T-cell (primary cell): ENCODE data around the gene ZBTB5. TPM values are rescaled to one million over a fixed set of nuclear protein-coding genes. Genes with fewer than 3 reads are reported as not detected.
"Not testable (repeated sequence)": the region's sequence is repeated elsewhere in the genome, so short reads cannot be mapped to it uniquely, and the experiment has no call there.

Experiments
- ATAC-seq, 4 experiments: fragments of 200-7000 bp in 3 of 4; fragments of 150-1000 bp in 1 of 4; cut with Tn5 transposase; replicated peaks in 1 of 4; 1 replicate in 3 of 4; 2 replicates in 1 of 4; pipeline ENCODE4 v1.10.0; 2021; ENCODE audit warnings: moderate library complexity in 3 of 4, mild to moderate bottlenecking in 2 of 4, moderate number of reproducible peaks in 1 of 4
- CTCF ChIA-PET, 2 donors: fragments of 300-600 bp; sonication (Branson Sonifier 250); formaldehyde crosslinking; loops; one replicate each; lab custom pipeline; 2022; ENCODE audit warnings: antibody characterized with exemption in 2 of 2; lab: Charles Lee
- POLR2A ChIA-PET, 2 donors: fragments of 300-600 bp; sonication (Branson Sonifier 250); formaldehyde crosslinking; loops; one replicate each; lab custom pipeline; 2022; ENCODE audit warnings: antibody characterized with exemption in 2 of 2; lab: Charles Lee
- DNase-seq, 35 experiments: peaks; one replicate each; pipeline versions ENCODE4 v3.0.0 to v3.0.0-alpha.2; 2013 to 2023
- H3K27ac ChIP-seq: one replicate; pipeline ENCODE4 v1.5.1; 2013; ENCODE audit warnings: low read length
- H3K27me3 ChIP-seq, 2 experiments: replicated peaks in 1 of 2; 1 replicate in 1 of 2; 2 replicates in 1 of 2; pipeline versions ENCODE4 v1.6.1 to v1.7.0; 2013; ENCODE audit warnings: low read length in 1 of 2, mixed read lengths in 1 of 2; ENCODE audit not compliant: control insufficient read depth in 2 of 2, insufficient read depth in 2 of 2; ENCODE audit errors: extremely low read depth in 1 of 2
- H3K36me3 ChIP-seq, 2 donors: 1 replicate in 1 of 2; 2 replicates in 1 of 2; pipeline versions ENCODE4 v1.6.1 to v1.7.0; 2013; ENCODE audit warnings: low read length in 1 of 2; ENCODE audit not compliant: control insufficient read depth in 2 of 2, insufficient read depth in 1 of 2; ENCODE audit errors: extremely low read depth in 1 of 2
- H3K4me1 ChIP-seq, 2 experiments: 1 replicate in 1 of 2; 2 replicates in 1 of 2; pipeline versions ENCODE4 v1.6.1 to v1.7.0; 2013; ENCODE audit warnings: low read length in 2 of 2, mixed read lengths in 1 of 2; ENCODE audit not compliant: insufficient read depth in 2 of 2, control insufficient read depth in 1 of 2; ENCODE audit errors: extremely low read depth in 1 of 2
- H3K4me3 ChIP-seq, 2 donors: 1 replicate in 1 of 2; 2 replicates in 1 of 2; pipeline versions ENCODE4 v1.5.1 to v1.7.0; 2013; ENCODE audit warnings: mild to moderate bottlenecking in 2 of 2, low read length in 1 of 2, moderate library complexity in 1 of 2; ENCODE audit not compliant: control insufficient read depth in 1 of 2; ENCODE audit errors: extremely low read depth in 1 of 2
- H3K9me3 ChIP-seq: 2 replicates; pipeline ENCODE4 v1.7.0; 2013
- H3K27ac Mint-ChIP-seq, 2 donors: one replicate each; pipeline ENCODE4 v1.8.0; 2020 to 2021; ENCODE audit warnings: mild to moderate bottlenecking in 2 of 2, mixed read lengths in 2 of 2
- H3K27me3 Mint-ChIP-seq, 2 donors: one replicate each; pipeline ENCODE4 v1.8.0; 2021 to 2022; ENCODE audit warnings: mixed read lengths in 2 of 2
- H3K36me3 Mint-ChIP-seq: one replicate; pipeline ENCODE4 v1.8.0; 2021; ENCODE audit warnings: mixed read lengths
- H3K4me1 Mint-ChIP-seq, 3 donors: one replicate each; pipeline ENCODE4 v1.8.0; 2020 to 2022; ENCODE audit warnings: mixed read lengths in 3 of 3, mild to moderate bottlenecking in 1 of 3
- H3K4me3 Mint-ChIP-seq, 3 donors: one replicate each; pipeline ENCODE4 v1.8.0; 2020 to 2022; ENCODE audit warnings: mild to moderate bottlenecking in 3 of 3, mixed read lengths in 3 of 3, moderate library complexity in 3 of 3
- H3K9me3 Mint-ChIP-seq, 3 donors: one replicate each; pipeline ENCODE4 v1.8.0; 2020 to 2022; ENCODE audit warnings: mixed read lengths in 3 of 3
- WGBS: methylation state at CpG from one replicate; pipeline ENCODE4 v1.1.5; 2013; ENCODE audit warnings: missing lambda C conversion rate; ENCODE audit not compliant: insufficient coverage; 5-methylcytosine and 5-hydroxymethylcytosine counted together
- total RNA-seq, 35 experiments: library from RNA in 6 of 35; stranded (reverse) in 6 of 35; fragments of 120-200 nt in 1 of 35; gene quantifications; one replicate each; pipeline versions ENCODE4 v1.2.1 to v1.2.4 and lab custom pipeline; 2013 to 2026

The ZBTB5 gene
- total RNA-seq, 5 donors from 2014 or later (not counting 1 experiment from before 2014, with no cell fraction given), result 12.5 to 14.3 (median 13.3) TPM

- peaks cover 0 to 9% of the 10 kb centered on the region in 2 experiments for H3K4me1 ChIP-seq
- no peak overlapping the region for H3K4me3 ChIP-seq
- no peaks in the 10 kb centered on the region for H3K9me3 Mint-ChIP-seq
- peaks cover 10 to 11% (median 10%) of the 10 kb centered on the region in 3 donors for H3K4me1 Mint-ChIP-seq
- no peak for ATAC-seq
- ChIA-PET CTCF (interaction anchor here (0.6 to 1.3 kb wide), 3 partner anchors 15 to 63 kb away, joined by 3 read pairs; partner anchors contain the start of gene ZBTB5 (in 1 of the 2)), POLR2A (no interaction called here)
- H3K27me3 Mint-ChIP-seq, result peaks cover 26 to 29% of the 10 kb centered on the region in 2 donors
- H3K27ac ChIP-seq, result no peak overlapping the region
- H3K4me3 Mint-ChIP-seq, result no peak overlapping the region
- no peaks in the 10 kb centered on the region for H3K36me3 Mint-ChIP-seq
- H3K27ac Mint-ChIP-seq, result no peak overlapping the region
- no peaks in the 10 kb centered on the region for H3K9me3 ChIP-seq
- no peak for DNase-seq
- no peaks in the 10 kb centered on the region for H3K36me3 ChIP-seq
- H3K27me3 ChIP-seq, result peaks cover 2 to 21% of the 10 kb centered on the region in 2 experiments
- 80% methylated on average over 1 of the region's 3 CpGs for WGBS
These were observed 15.5 kb upstream of the ZBTB5 start for GRCh38 chr9:37480759-37481158.

GRCh38 chr9:37477987-37478619 is 12.9 kb upstream of the ZBTB5 start:
- ATAC-seq, H3K4me3 Mint-ChIP-seq, H3K9me3 Mint-ChIP-seq, H3K4me3 ChIP-seq, CTCF ChIA-PET, H3K9me3 ChIP-seq, H3K27ac Mint-ChIP-seq, H3K36me3 Mint-ChIP-seq, DNase-seq, H3K4me1 ChIP-seq, H3K36me3 ChIP-seq, H3K4me1 Mint-ChIP-seq, H3K27ac ChIP-seq: not testable (repeated sequence)
- peaks cover 2 to 21% of the 10 kb centered on the region in 2 experiments for H3K27me3 ChIP-seq
- POLR2A ChIA-PET, result interaction anchor here in 1 of 2 donors (0.5 kb wide), 1 partner anchor 10 kb away, joined by 3 read pairs; no protein-coding TSS in a partner anchor
- no CpG with 5 or more reads among the region's 5 CpGs for WGBS
- H3K27me3 Mint-ChIP-seq, result peaks cover 26 to 29% of the 10 kb centered on the region in 2 donors

- 97% methylated on average over 3 of the region's 4 CpGs for WGBS
- H3K27ac Mint-ChIP-seq, H3K9me3 Mint-ChIP-seq, H3K4me1 ChIP-seq, H3K9me3 ChIP-seq, DNase-seq, H3K27ac ChIP-seq, CTCF ChIA-PET, H3K4me3 Mint-ChIP-seq, H3K36me3 Mint-ChIP-seq, ATAC-seq, H3K4me3 ChIP-seq, H3K36me3 ChIP-seq, H3K4me1 Mint-ChIP-seq: not testable (repeated sequence)
- peaks cover 2 to 21% of the 10 kb centered on the region in 2 experiments for H3K27me3 ChIP-seq
- POLR2A ChIA-PET, result interaction anchor here (0.5 to 0.6 kb wide), 2 partner anchors 10 to 28 kb away, joined by 3 read pairs; no protein-coding TSS in a partner anchor
- H3K27me3 Mint-ChIP-seq, result peaks cover 26 to 29% of the 10 kb centered on the region in 2 donors
These were observed 12.2 kb upstream of the ZBTB5 start for GRCh38 chr9:37477443-37477842.

- 75% methylated on average over 9 of the region's 11 CpGs for WGBS
- H3K36me3 ChIP-seq, result no peaks in the 10 kb centered on the region
- Mint-ChIP-seq H3K27ac (peak overlapping the region in 1 of 2 donors; percentile 11), H3K9me3 (peaks cover 0 to 5% (median 0%) of the 10 kb centered on the region in 3 donors), H3K36me3 (peaks cover 4% of the 10 kb centered on the region), H3K4me1 (peaks cover 6% of the 10 kb centered on the region in 3 donors), H3K27me3 (peaks cover 26 to 29% of the 10 kb centered on the region in 2 donors), H3K4me3 (no peak overlapping the region)
- POLR2A ChIA-PET, result interaction anchor here in 1 of 2 donors (0.6 kb wide), 1 partner anchor 27 kb away, joined by 3 read pairs; no protein-coding TSS in a partner anchor
- H3K9me3 ChIP-seq, result peaks cover 2% of the 10 kb centered on the region
- H3K27me3 ChIP-seq, result peaks cover 2 to 17% of the 10 kb centered on the region in 2 experiments
- no peak for ATAC-seq
- H3K4me3 ChIP-seq, result no peak overlapping the region
- H3K27ac ChIP-seq, result no peak overlapping the region
- peaks cover 0 to under 1% of the 10 kb centered on the region in 2 experiments for H3K4me1 ChIP-seq
- no peak for DNase-seq
- CTCF ChIA-PET, result no interaction called here
These were observed 11.7 kb upstream of the ZBTB5 start for GRCh38 chr9:37476930-37477329.

- Mint-ChIP-seq H3K36me3 (peaks cover 4% of the 10 kb centered on the region), H3K4me1 (peaks cover 12 to 15% (median 13%) of the 10 kb centered on the region in 3 donors), H3K4me3 (no peak overlapping the region), H3K27ac (no peak overlapping the region), H3K9me3 (peaks cover 0 to 5% (median 0%) of the 10 kb centered on the region in 3 donors), H3K27me3 (peaks cover 16 to 18% of the 10 kb centered on the region in 2 donors)
- Histone ChIP-seq H3K4me3 (no peak overlapping the region), H3K4me1 (peaks cover 0 to 4% of the 10 kb centered on the region in 2 experiments), H3K36me3 (no peaks in the 10 kb centered on the region), H3K27me3 (peaks cover 2 to 12% of the 10 kb centered on the region in 2 experiments), H3K27ac (no peak overlapping the region), H3K9me3 (peaks cover 2% of the 10 kb centered on the region)
- POLR2A ChIA-PET, result no interaction called here
- CTCF ChIA-PET, result no interaction called here
- ATAC-seq (no peak), DNase-seq (no peak)
- no CpG with 5 or more reads among the region's 3 CpGs for WGBS
These were observed 9.2 kb upstream of the ZBTB5 start for GRCh38 chr9:37474438-37474837.

GRCh38 chr9:37473982-37474381 is 8.7 kb upstream of the ZBTB5 start:
- CTCF ChIA-PET, result not testable (repeated sequence)

More at GRCh38 chr9:37473982-37474381, 8.7 kb upstream of the ZBTB5 start:
- H3K36me3 ChIP-seq, H3K27ac Mint-ChIP-seq, H3K36me3 Mint-ChIP-seq, H3K4me3 ChIP-seq, H3K27ac ChIP-seq, H3K9me3 ChIP-seq, POLR2A ChIA-PET, H3K27me3 ChIP-seq, H3K4me3 Mint-ChIP-seq, H3K4me1 ChIP-seq, ATAC-seq, DNase-seq, H3K9me3 Mint-ChIP-seq: not testable (repeated sequence)
- WGBS, result 50% methylated on average over 2 of the region's 6 CpGs
- H3K4me1 Mint-ChIP-seq, result peaks cover 12 to 15% (median 13%) of the 10 kb centered on the region in 3 donors
- H3K27me3 Mint-ChIP-seq, result peaks cover 12 to 15% of the 10 kb centered on the region in 2 donors
